Occipital lobe (tissue), 2 donors: ENCODE data around the gene FOXN3. TPM values are rescaled to one million over a fixed set of nuclear protein-coding genes. Genes with fewer than 3 reads are reported as not detected.

Source experiments
- DNase-seq: peaks from one replicate; lab custom pipeline; 2025; lab: John Stamatoyannopoulos, UW
- total RNA-seq: library from RNA; depleted of rRNA; stranded (reverse); fragments of >200 nt; gene quantifications from one replicate; pipeline ENCODE4 v1.2.3, GENCODE V29; 2014

Gene FOXN3
- total RNA-seq, 1 donor from 2014 or later = 36.8 TPM

DNA sequence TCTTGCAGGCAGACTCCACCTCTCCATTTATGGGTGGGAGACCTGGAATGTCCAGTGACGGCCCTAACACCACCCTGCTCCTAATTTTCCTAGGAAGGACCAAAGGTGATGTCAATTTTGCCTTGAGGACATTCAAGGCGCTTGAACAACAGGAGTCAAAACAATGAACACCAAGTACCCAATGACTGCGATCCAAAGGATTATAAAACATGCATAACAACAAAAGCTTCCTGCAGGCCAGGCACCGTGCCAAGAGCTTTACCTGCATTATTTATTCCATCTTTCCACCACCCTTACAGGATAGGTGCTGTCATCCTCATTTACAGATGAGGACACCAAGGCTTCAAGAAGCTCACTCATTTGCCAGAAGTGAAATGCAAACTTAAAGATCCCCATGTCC, 15.2 kb upstream of the FOXN3 start:
- DNase-seq = no peak

DNA sequence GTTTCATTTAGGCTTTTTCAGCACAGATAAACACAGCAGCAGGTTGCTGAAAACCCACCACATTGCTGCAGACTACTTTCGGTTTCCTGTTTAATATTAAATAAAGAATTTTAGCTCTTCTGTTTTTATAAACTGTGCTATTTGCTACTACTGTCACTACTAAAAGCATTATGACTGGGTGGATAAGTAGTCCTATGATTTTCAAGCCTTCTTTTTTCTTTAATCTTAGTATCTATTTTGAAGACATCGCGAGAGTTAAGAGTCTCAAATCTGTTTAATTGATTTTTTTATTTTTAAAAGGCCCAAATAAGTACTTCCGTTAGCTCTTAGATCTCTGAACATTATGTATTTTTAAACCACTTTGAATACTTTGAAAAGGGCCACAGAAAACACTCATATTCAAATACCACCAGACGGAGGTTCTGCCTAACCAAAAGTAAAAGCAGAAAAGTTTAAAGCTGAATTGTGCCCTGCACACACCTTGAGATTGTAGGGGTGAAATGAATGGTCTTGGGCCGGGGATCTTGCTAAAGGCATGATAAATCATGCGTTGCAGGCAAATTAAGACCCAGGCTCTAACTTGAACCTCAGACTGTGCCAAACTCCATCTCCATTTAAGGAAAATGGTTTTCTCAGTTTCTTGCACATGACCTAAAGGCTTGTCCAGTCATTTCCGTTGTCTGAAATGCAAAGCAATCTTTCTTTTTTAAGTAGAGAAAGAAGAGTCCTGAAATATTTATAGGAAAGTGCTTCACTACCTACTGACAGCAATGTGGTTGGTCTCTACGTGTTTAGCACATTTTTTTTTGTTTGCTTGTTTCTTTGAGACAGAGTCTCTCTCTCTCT, 13.6 kb upstream of the FOXN3 start:
- DNase-seq = no peak

DNA sequence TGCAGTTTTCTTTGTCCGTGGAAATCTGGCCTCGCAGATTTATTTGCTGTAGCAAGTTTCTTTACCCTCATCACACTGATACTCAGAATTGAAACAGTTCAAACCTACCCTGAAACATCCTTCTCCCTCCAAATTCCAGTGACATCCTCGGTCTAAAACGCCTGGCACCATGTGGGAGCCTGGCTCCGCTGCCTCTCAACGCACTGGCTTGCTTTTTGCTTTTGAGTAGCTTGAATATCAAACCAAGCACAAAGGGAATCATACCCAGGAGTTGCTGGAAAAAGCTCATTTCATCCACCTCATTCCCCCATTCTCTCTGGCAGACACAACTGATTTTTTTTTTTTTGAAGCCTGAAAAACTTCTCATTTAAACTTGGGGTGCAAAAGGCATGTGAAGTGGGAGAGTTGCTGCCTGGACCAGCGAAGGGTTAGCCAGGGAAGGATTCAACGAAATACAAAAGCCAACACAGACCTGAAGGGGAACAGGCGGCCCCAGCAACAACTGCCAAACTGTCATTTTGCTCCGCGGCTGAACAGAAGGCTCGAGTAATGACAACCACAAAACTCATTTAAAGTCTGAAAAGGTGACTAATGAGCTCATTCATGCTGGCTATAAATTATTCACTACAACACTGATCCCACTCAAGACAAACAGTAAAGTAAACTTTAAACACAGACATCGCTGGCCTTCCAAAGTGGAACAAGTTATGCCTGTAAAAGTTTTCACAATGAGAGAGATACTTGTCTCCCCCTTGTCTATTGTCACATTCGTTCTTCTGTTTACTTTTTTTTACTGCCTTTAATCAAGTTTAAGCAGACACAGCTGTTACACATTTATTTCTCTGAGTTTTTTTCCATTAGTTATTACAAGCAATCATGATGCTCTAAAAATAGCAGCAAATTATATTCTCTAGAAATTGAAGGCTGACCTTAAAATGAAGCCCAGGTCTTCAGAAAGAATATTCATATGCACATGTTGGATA, 12.5 kb upstream of the FOXN3 start:
- DNase-seq = no peak

GRCh38 chr14:89428546-89429198, 11.6 kb upstream of the FOXN3 start:
- DNase-seq = no peak

DNA sequence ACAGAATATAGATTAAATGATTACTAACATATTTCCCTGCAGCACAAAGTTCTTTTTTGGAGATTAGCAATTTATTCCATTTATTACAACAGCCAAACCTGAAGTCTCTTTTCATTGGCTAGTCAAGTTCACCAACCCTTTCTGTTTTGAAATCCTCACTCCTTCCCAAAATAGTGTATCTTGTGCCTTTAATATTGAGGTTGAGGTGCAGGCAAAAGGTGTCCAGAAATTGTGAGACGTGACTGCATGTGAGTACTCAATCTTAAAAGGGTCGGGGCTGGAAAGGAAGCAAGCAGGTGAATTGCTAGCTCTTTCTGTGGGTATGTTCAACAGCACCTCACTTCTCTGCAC, 11.1 kb upstream of the FOXN3 start:
- DNase-seq = no peak

DNA sequence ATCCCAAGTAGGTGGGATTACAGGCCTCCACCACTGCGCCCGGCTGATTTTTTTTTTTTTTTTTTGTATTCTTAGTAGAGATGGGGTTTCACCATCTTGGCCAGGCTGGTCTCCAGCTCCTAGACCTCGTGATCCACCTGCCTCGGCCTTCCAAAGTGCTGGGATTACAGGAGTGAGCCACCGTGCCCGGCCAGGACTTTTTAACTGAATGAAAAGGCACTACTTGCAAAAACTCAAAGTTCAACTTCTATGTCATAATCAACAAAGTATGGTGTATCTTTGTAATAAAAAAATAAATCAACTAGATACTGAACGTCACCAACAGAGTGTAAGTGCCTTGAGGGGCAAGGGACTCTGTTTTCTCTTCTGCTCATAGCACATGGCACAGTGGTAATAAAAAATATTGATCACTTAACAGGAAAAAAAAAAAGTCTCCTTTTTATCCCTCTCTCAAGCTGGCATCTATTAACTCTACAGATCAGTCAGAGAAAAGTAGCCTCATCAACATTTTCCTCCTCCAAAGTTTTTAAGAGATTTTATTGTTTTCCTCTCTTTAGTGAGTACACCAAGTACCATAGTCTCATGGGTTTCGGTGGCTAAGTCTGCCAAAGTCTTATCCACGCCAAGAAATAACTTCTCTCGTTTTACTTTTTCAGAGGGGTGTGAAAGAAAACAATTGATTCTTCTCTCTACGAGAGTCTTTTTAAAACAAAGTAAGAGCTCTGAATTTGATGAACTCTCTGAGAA, 10.6 kb upstream of the FOXN3 start:
- DNase-seq = no peak

- no peak for DNase-seq
Observed at GRCh38 chr14:89425931-89426330, 8.9 kb upstream of the FOXN3 start.

GRCh38 chr14:89424241-89424640, 7.2 kb upstream of the FOXN3 start:
- no peak for DNase-seq

GRCh38 chr14:89422952-89423345, 5.9 kb upstream of the FOXN3 start:
- no peak for DNase-seq

DNA sequence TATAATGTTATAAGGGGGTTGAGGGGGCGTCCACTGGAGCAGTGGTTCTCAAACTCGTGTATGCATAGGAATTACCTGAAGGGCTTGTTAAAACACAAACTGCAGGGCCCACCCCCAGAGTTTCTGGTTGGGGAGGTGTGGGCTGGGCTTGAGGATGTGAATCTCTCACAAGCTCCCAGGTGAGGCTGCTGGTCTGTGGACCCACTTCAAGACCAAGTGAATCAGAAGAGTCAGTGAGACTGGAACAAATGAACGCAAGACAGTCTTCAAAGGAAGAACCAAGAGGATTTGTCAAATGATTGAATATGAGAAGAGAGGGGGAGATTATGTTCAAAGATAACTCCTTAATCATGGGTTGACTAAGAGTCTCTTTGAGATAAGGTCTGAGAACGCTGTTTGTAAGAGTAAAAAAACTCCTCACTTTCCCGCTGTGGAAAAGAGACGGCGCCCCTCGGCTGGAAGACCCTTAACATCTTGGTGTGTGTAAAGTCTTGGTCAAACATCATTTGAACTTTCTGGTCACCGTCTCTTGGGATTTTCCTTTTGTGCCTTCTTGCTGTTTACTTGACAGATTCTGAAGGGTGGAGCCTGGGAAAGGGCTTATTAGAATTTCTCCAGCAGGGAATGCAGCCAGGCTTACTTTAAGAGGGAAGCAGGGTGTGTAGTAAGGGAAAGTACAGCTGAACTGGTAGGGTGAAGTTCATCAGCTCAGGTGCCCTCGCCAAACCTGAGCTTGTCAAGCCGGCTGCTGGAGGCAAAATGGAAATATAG, 5.3 kb upstream of the FOXN3 start:
- no peak for DNase-seq

- DNase-seq = no peak
Observed at GRCh38 chr14:89420502-89420901, 3.5 kb upstream of the FOXN3 start.

GRCh38 chr14:89419973-89420482, 3.0 kb upstream of the FOXN3 start:
- no peak for DNase-seq

- no peak for DNase-seq
Observed at GRCh38 chr14:89418976-89419375, 1.9 kb upstream of the FOXN3 start.

DNA sequence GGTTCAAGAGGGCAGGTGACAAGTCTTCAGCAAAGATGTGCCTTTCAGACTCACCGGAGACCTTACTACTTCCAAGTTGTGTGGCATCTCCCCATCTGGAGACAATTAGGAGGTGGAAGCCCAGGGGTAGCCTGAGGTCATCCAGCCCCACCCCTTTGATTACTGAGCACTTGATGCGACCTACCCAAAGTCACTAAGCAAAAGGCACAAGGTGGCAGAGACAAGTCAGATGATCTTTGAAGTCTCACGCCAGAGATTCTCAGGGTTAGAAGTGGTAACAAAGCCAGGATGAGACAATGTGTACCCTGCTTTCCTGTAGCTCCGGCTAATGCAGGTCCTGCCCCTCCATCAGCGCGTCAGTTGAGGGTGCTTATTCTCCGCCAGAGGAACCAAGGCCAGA, 1.4 kb upstream of the FOXN3 start:
- DNase-seq = no peak

GRCh38 chr14:89417465-89418225, 612 bp upstream of the FOXN3 start:
- peak; percentile 69 for DNase-seq

- DNase-seq = peak; percentile 93
Observed at GRCh38 chr14:89416002-89416995, 734 bp downstream of the FOXN3 start.

DNA sequence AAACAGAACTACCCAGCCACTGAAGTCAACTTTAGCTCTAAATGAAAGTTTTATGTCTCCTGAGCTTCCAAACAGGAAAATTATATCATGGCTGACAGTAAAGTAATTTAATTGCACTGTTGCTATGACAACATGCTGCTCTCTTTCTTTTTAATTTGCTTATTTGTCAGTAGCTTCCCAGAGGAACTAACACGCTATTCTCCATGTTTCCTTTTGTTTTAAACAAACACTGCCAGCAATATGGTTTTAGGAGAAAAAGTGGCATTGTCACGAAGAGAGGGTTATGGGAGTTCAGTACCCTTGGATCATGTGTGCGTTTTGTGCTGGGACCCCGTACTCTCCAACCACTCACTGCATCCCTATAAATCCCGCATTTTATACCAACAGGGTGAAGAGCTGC, 1.9 kb downstream of the FOXN3 start:
- no peak for DNase-seq

DNA sequence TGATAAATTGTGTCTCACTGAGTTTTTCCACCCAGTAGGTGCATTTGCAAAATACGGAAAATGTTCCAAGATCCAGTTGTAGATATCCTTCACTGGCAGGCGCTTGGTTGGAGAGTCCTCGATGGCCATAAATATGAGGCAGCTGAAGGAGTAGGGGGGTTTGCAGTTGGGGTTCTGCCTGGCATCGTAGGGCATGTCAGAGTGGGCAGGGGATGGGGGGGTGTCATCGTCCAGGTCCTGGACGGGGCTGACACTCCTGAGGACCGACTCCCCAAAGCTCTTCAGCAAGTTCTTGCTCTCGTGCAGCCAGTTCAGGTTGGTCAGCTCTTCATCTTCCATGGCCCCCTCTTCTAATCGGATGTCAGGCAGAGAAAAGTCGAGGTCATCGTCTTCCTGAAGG, 5.1 kb downstream of the FOXN3 start:
- DNase-seq = no peak
